Measurements from ENCODE around the gene ENTHD1. TPM values are rescaled to one million over a fixed set of nuclear protein-coding genes. Genes with fewer than 3 reads are reported as not detected.

The ENTHD1 gene
- total RNA-seq, 2 experiments from 2014 or later = 0.34 TPM

DNA sequence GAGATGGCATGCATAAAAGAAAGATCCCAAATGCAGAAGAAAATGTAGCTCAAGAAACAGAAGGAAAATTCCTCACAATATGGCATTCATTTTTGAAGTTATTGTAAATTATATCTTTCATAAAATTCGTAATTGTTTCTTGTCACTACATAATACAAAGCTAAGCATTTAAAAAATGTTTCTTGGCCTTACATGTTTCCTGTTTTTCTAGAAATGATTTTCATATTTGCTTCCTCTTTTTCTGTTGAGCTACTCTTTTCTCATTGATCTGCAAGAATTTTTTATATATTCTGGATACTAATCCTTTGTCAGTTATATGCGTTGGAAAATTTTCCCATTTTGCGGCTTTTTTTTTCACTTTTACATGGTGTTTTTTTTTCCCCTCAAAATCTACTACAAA lies 48.0 kb downstream of the ENTHD1 start:
- Mint-ChIP-seq H3K9me3 (no peaks in the 10 kb centered on the region), H3K4me3 (no peak overlapping the region), H3K27ac (no peak overlapping the region), H3K4me1 (ENCODE audit: low read depth) (peaks cover 2% of the 10 kb centered on the region), H3K27me3 (no peaks in the 10 kb centered on the region), H3K36me3 (ENCODE audit: low read depth) (no peaks in the 10 kb centered on the region)
- ATAC-seq (no peak), DNase-seq (no peak)
- TF ChIP-seq, protein P1, sequence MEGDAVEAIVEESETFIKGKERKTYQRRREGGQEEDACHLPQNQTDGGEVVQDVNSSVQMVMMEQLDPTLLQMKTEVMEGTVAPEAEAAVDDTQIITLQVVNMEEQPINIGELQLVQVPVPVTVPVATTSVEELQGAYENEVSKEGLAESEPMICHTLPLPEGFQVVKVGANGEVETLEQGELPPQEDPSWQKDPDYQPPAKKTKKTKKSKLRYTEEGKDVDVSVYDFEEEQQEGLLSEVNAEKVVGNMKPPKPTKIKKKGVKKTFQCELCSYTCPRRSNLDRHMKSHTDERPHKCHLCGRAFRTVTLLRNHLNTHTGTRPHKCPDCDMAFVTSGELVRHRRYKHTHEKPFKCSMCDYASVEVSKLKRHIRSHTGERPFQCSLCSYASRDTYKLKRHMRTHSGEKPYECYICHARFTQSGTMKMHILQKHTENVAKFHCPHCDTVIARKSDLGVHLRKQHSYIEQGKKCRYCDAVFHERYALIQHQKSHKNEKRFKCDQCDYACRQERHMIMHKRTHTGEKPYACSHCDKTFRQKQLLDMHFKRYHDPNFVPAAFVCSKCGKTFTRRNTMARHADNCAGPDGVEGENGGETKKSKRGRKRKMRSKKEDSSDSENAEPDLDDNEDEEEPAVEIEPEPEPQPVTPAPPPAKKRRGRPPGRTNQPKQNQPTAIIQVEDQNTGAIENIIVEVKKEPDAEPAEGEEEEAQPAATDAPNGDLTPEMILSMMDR (IDR thresholded peaks at IDR 0.05) = no peak
- POLR2A ChIA-PET = no interaction called here
- intact Hi-C loops (cut with micrococcal nuclease) = no loop called here
- CTCF ChIA-PET = interaction anchor here (1.7 kb wide), 1 partner anchor 35 kb away, joined by 4 read pairs; no protein-coding TSS in a partner anchor

DNA sequence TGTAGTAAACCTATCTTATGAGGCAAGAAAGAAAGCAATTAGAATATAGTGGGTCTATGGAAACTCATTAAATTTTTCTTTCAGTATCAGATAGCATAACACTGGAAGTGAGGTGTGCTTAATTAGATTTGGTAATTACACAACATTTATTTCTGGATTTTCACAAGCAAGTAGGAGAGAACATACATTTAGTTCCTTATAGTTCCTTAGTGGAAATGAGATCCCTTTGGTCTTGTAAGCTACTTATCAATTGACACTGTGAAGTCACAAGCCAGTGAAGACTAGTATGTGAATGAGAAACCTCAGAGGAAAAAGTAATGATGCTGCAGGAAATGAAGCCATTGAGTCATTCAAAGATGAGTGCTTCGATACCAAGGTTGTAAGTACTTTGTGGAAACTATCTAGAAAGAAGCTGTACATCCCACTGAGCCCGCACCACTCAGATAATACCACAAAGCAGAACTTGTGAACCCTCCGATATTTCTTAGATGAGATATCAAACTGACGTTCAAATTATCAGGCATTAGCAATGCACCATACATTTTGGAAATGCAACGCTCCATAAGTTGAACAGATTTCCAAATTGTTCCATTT lies 53.5 kb downstream of the ENTHD1 start:
- CTCF ChIA-PET = interaction anchor here (0.9 to 2.1 kb wide), 2 partner anchors 32 to 184 kb away, joined by 3 to 9 read pairs; no protein-coding TSS in a partner anchor
- POLR2A ChIA-PET = interaction anchor here (0.6 to 1.3 kb wide), 4 partner anchors 131 to 379 kb away, joined by 3 to 4 read pairs (median 4); no protein-coding TSS in a partner anchor
- H3K4me1 Mint-ChIP-seq (ENCODE audit: low read depth) = peaks cover 16% of the 10 kb centered on the region
- TF ChIP-seq, protein P1 (IDR thresholded peaks at IDR 0.05) = no peak
- peak overlapping the region; percentile 55 for H3K27ac Mint-ChIP-seq
- ATAC-seq (peak; percentile 97), DNase-seq (peak; percentile 72)
- intact Hi-C loops (cut with micrococcal nuclease) = no loop called here
- no peaks in the 10 kb centered on the region for H3K36me3 Mint-ChIP-seq (ENCODE audit: low read depth)
- H3K4me3 Mint-ChIP-seq = no peak overlapping the region
- H3K27me3 Mint-ChIP-seq = no peaks in the 10 kb centered on the region
- no peaks in the 10 kb centered on the region for H3K9me3 Mint-ChIP-seq

DNA sequence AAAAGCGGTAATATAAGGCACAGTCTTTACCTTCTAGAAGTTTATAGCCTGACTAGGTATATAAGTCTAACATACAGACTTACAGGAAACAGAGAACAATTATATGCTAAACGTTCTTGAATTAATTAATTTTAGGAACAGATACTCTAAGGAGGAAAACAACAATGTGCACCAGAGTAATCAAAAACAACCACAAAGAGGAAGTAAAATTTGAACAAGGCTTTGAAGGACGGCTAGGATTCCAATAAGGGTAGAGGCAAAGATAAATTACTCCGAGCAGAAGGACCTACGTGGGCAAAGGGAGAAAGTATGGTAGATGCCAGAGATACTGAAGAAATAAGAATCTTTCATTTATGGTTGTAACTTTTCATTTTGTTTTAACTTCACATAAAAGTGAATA lies 54.4 kb downstream of the ENTHD1 start:
- Mint-ChIP-seq H3K36me3 (ENCODE audit: low read depth) (no peaks in the 10 kb centered on the region), H3K27me3 (no peaks in the 10 kb centered on the region), H3K4me3 (no peak overlapping the region), H3K4me1 (ENCODE audit: low read depth) (peaks cover 16% of the 10 kb centered on the region), H3K9me3 (no peaks in the 10 kb centered on the region), H3K27ac (peak overlapping the region; percentile 55)
- CTCF ChIA-PET = interaction anchor here (2.1 kb wide), 1 partner anchor 185 kb away, joined by 9 read pairs; no protein-coding TSS in a partner anchor
- ATAC-seq = no peak
- DNase-seq = no peak
- POLR2A ChIA-PET = interaction anchor here (0.6 kb wide), 1 partner anchor 380 kb away, joined by 3 read pairs; no protein-coding TSS in a partner anchor
- intact Hi-C loops (cut with micrococcal nuclease) = no loop called here
- TF ChIP-seq, protein P1 (IDR thresholded peaks at IDR 0.05) = no peak

DNA sequence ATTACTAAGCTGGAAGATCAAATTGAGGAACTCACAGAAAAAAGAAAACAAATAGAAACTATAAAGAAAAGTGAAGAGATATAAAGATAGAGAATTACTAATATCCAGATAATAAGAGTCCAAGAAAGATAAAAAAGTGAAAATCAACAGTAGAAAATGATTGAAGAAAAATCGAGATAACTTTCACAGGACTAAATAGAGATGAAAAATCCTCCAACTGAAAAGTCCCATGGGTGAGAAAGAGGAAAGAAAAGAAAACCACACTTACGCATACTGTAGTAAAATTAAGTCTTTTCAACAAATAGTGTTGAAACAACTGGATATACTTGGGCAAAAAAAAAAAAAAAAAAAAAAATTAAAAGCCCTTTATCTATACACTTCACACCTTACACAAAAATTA lies 60.0 kb downstream of the ENTHD1 start:
- H3K27ac Mint-ChIP-seq = no peak overlapping the region
- TF ChIP-seq, protein P1 (IDR thresholded peaks at IDR 0.05) = no peak
- no peaks in the 10 kb centered on the region for H3K9me3 Mint-ChIP-seq
- no peaks in the 10 kb centered on the region for H3K27me3 Mint-ChIP-seq
- ChIA-PET POLR2A (no interaction called here), CTCF (interaction anchor here (1.0 to 2.7 kb wide), 2 partner anchors 100 to 191 kb away, joined by 3 to 7 read pairs; no protein-coding TSS in a partner anchor)
- no peak overlapping the region for H3K4me3 Mint-ChIP-seq
- DNase-seq (no peak), ATAC-seq (no peak)
- intact Hi-C loops (cut with micrococcal nuclease) = no loop called here
- H3K4me1 Mint-ChIP-seq (ENCODE audit: low read depth) = peaks cover 8% of the 10 kb centered on the region
- H3K36me3 Mint-ChIP-seq (ENCODE audit: low read depth) = no peaks in the 10 kb centered on the region

DNA sequence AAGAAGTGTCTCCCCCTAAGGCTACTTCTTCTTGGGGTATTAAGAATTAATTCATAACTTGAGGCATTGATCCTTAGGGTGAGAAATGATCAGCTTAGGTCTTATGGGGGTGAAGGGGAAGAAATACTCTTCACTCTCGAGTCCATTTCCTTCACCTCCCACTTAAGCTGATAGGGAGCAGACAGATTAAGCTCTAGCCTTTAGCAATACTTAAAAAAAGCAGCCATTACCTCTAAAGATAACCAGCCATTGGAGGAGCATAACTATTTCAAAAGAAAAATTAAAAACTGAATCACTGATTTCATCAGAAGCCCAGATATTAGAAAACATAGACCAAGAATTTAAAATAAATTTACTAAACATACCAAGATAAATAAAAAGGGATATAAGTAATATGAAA lies 60.5 kb downstream of the ENTHD1 start:
- no peak overlapping the region for H3K4me3 Mint-ChIP-seq
- TF ChIP-seq, protein P1 (IDR thresholded peaks at IDR 0.05) = no peak
- H3K4me1 Mint-ChIP-seq (ENCODE audit: low read depth) = peaks cover 8% of the 10 kb centered on the region
- ATAC-seq (no peak), DNase-seq (no peak)
- H3K27ac Mint-ChIP-seq = no peak overlapping the region
- H3K9me3 Mint-ChIP-seq = no peaks in the 10 kb centered on the region
- H3K36me3 Mint-ChIP-seq (ENCODE audit: low read depth) = no peaks in the 10 kb centered on the region
- ChIA-PET POLR2A (no interaction called here), CTCF (interaction anchor here (1.0 to 2.7 kb wide), 2 partner anchors 101 to 191 kb away, joined by 3 to 7 read pairs; no protein-coding TSS in a partner anchor)
- no peaks in the 10 kb centered on the region for H3K27me3 Mint-ChIP-seq
- intact Hi-C loops (cut with micrococcal nuclease) = no loop called here
